Panc1 (cell line): ENCODE results near the gene CEP97. TPM values are rescaled to one million over a fixed set of nuclear protein-coding genes. Genes with fewer than 3 reads are reported as not detected.

Experiments
- ATAC-seq: fragments of 200-7000 bp; cut with Tn5 transposase; 2 replicates; pipeline ENCODE4 v1.9.1; 2020; ENCODE audit warnings: mild to moderate bottlenecking, moderate library complexity
- BruUV-seq: library from RNA; stranded (reverse); fragments of 400-500 nt; replicated peaks from 2 replicates; lab custom pipeline; 2021; lab: Mats Ljungman, UMichigan
- CTCF ChIA-PET: fragments of 300-600 bp; sonication (Branson Sonifier 250); formaldehyde crosslinking; loops from one replicate; lab custom pipeline; 2022; ENCODE audit warnings: antibody characterized with exemption; lab: Charles Lee
- POLR2A ChIA-PET: fragments of 300-600 bp; sonication (Branson Sonifier 250); formaldehyde crosslinking; loops from one replicate; lab custom pipeline; 2022; ENCODE audit warnings: antibody characterized with exemption; lab: Charles Lee
- DNase-seq: peaks from one replicate; pipeline ENCODE4 v3.0.0-alpha.2; 2010; ENCODE audit warnings: low read depth, low spot score
- H3K27ac ChIP-seq: 2 replicates; pipeline ENCODE4 v1.5.1; 2011; ENCODE audit warnings: mild to moderate bottlenecking, low read length, inconsistent platforms
- H3K27me3 ChIP-seq: fragments of 200-500 bp; sonication (Bioruptor generic); 2 replicates; pipeline ENCODE4 v1.6.0; 2014; ENCODE audit warnings: low read length, inconsistent platforms; ENCODE audit not compliant: control insufficient read depth, insufficient read depth
- H3K36me3 ChIP-seq: fragments of 200-500 bp; sonication (Bioruptor generic); 2 replicates; pipeline ENCODE4 v1.5.1; 2014; ENCODE audit warnings: inconsistent platforms, mild to moderate bottlenecking, low read length, moderate library complexity; ENCODE audit not compliant: control insufficient read depth, insufficient read depth
- H3K4me1 ChIP-seq: 2 replicates; pipeline ENCODE4 v1.5.1; 2011; ENCODE audit warnings: inconsistent platforms, mild to moderate bottlenecking, low read length, moderate library complexity; ENCODE audit not compliant: control insufficient read depth, insufficient read depth
- H3K4me3 ChIP-seq, 2 experiments: 2 replicates each; pipeline ENCODE4 v1.5.1; 2011 to 2012; ENCODE audit warnings: low read depth in 2 of 2, low read length in 2 of 2, mild to moderate bottlenecking in 2 of 2, inconsistent platforms in 1 of 2, moderate library complexity in 1 of 2
- H3K9me3 ChIP-seq: fragments of 200-500 bp; sonication (Bioruptor generic); 2 replicates; pipeline ENCODE4 v1.5.1; 2014; ENCODE audit warnings: low read depth, mild to moderate bottlenecking, inconsistent platforms, low read length, moderate library complexity; ENCODE audit not compliant: control insufficient read depth, insufficient read depth
- POLR2AphosphoS5 ChIP-seq: IDR thresholded peaks from 2 replicates; pipeline ENCODE4 v1.6.1; 2012; ENCODE audit warnings: mild to moderate bottlenecking, low read depth, low read length, moderate library complexity
- SIN3A ChIP-seq: IDR thresholded peaks from 2 replicates; pipeline ENCODE4 v1.6.1; 2012; ENCODE audit warnings: low read depth, mild to moderate bottlenecking, low read length, moderate library complexity, borderline replicate concordance; ENCODE audit not compliant: insufficient read depth
- TCF7L2 ChIP-seq: IDR thresholded peaks from 2 replicates; pipeline ENCODE4 v1.6.1; 2011; ENCODE audit warnings: mild to moderate bottlenecking, low read depth, low read length, inconsistent platforms
- in situ Hi-C: cut with HindIII; loops from 2 replicates; pipeline ENCODE4 v1.10.0; 2016; ENCODE audit warnings: low sequenced_read_pairs, low pct_unique_long_range_greater_than_20kb
- intact Hi-C: fragments of 100-400 bp; cut with micrococcal nuclease; formaldehyde crosslinking; loops from one replicate; pipeline ENCODE4 v1.10.0; 2022; ENCODE audit not compliant: unreplicated experiment
- total RNA-seq: library from RNA; stranded (reverse); gene quantifications from one replicate; pipeline ENCODE4 v1.2.1, GENCODE V29; 2021; ENCODE audit not compliant: unreplicated experiment
- TF ChIP-seq, protein P1 (sequence below): fragments of 450-650 bp; IDR thresholded peaks from 2 replicates; pipeline ENCODE4 v1.5.1; 2017; ENCODE audit warnings: mild to moderate bottlenecking
- TF ChIP-seq, protein P2 (sequence below), 2 experiments: IDR thresholded peaks; 2 replicates each; pipeline ENCODE4 v1.6.1; 2011 to 2012; ENCODE audit warnings: low read depth in 2 of 2, control low read depth in 1 of 2, low read length in 1 of 2, mild to moderate bottlenecking in 1 of 2, moderate library complexity in 1 of 2; ENCODE audit not compliant: insufficient read depth in 1 of 2

The CEP97 gene
- total RNA-seq, 1 experiment from 2014 or later, result 17.4 TPM

DNA sequence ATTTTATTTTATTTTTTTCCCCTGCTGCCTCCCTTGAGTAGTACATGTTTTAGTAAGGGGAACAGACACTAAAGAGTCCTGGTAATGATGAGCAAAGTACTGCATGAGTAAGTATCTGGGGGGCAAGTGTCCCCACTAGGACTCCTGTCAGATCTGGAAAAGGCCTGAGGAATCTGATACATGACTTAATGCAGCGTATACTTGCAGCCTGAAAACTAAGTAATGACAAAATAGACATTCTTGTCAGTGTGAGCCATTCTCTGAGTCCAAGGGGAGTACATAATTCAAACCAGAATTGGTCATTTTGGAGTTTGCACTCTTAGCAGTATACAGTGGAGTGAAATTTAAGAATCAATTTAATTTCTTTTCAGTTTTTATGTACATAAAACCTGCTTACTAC, 82.1 kb downstream of the CEP97 start:
- ChIA-PET POLR2A (no interaction called here), CTCF (no interaction called here)
- Histone ChIP-seq H3K27ac (no peak overlapping the region), H3K27me3 (no peaks in the 10 kb centered on the region), H3K36me3 (peaks cover 4% of the 10 kb centered on the region; the same call in 1 of the 2 replicates), H3K4me3 (no peak overlapping the region), H3K9me3 (no peaks in the 10 kb centered on the region), H3K4me1 (no peaks in the 10 kb centered on the region)
- ATAC-seq (no peak), DNase-seq (no peak)
- TF ChIP-seq, protein P1, sequence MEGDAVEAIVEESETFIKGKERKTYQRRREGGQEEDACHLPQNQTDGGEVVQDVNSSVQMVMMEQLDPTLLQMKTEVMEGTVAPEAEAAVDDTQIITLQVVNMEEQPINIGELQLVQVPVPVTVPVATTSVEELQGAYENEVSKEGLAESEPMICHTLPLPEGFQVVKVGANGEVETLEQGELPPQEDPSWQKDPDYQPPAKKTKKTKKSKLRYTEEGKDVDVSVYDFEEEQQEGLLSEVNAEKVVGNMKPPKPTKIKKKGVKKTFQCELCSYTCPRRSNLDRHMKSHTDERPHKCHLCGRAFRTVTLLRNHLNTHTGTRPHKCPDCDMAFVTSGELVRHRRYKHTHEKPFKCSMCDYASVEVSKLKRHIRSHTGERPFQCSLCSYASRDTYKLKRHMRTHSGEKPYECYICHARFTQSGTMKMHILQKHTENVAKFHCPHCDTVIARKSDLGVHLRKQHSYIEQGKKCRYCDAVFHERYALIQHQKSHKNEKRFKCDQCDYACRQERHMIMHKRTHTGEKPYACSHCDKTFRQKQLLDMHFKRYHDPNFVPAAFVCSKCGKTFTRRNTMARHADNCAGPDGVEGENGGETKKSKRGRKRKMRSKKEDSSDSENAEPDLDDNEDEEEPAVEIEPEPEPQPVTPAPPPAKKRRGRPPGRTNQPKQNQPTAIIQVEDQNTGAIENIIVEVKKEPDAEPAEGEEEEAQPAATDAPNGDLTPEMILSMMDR, result no peak
- no peak for TF ChIP-seq TCF7L2
- no peak for TF ChIP-seq POLR2AphosphoS5
- TF ChIP-seq SIN3A, result no peak
- TF ChIP-seq, protein P2, sequence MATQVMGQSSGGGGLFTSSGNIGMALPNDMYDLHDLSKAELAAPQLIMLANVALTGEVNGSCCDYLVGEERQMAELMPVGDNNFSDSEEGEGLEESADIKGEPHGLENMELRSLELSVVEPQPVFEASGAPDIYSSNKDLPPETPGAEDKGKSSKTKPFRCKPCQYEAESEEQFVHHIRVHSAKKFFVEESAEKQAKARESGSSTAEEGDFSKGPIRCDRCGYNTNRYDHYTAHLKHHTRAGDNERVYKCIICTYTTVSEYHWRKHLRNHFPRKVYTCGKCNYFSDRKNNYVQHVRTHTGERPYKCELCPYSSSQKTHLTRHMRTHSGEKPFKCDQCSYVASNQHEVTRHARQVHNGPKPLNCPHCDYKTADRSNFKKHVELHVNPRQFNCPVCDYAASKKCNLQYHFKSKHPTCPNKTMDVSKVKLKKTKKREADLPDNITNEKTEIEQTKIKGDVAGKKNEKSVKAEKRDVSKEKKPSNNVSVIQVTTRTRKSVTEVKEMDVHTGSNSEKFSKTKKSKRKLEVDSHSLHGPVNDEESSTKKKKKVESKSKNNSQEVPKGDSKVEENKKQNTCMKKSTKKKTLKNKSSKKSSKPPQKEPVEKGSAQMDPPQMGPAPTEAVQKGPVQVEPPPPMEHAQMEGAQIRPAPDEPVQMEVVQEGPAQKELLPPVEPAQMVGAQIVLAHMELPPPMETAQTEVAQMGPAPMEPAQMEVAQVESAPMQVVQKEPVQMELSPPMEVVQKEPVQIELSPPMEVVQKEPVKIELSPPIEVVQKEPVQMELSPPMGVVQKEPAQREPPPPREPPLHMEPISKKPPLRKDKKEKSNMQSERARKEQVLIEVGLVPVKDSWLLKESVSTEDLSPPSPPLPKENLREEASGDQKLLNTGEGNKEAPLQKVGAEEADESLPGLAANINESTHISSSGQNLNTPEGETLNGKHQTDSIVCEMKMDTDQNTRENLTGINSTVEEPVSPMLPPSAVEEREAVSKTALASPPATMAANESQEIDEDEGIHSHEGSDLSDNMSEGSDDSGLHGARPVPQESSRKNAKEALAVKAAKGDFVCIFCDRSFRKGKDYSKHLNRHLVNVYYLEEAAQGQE (IDR thresholded peaks at IDR 0.05; ENCODE audit: insufficient read depth in 1 of 2, low read depth in 2 of 2, low read length in 1 of 2), result no peak
- in situ Hi-C loops, result loop anchor here (25.0 kb wide), 1 partner anchor 731 kb away; no protein-coding TSS in a partner anchor
- BruUV-seq, result no TSS peak
- intact Hi-C loops, result no loop called here

DNA sequence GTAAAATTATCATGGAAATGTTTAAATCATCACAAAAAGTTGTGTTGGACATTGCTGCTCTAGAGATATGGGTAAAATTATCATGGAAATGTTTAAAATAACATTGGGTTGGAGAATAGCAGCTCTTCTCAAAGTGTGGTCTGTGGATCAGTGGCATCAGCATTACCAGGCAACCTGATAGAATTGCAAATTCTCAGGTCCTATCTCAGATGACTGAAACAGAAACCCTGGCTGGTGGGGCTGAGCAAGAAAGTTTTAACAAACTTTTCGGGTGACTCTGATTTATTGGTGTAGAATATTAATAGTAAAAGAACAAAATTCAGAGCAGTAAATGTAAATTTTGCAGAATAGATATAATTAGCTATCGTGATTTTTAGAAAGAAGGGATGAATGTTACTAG, 83.5 kb downstream of the CEP97 start:
- POLR2A ChIA-PET, result no interaction called here
- no peak overlapping the region for H3K27ac ChIP-seq
- peaks cover 4% of the 10 kb centered on the region; the same call in 1 of the 2 replicates for H3K36me3 ChIP-seq
- H3K27me3 ChIP-seq, result no peaks in the 10 kb centered on the region
- BruUV-seq, result no TSS peak
- no peak for TF ChIP-seq POLR2AphosphoS5
- no peak for TF ChIP-seq SIN3A
- TF ChIP-seq, protein P2 (IDR thresholded peaks at IDR 0.05; ENCODE audit: insufficient read depth in 1 of 2, low read depth in 2 of 2, low read length in 1 of 2), result no peak
- no peak for TF ChIP-seq TCF7L2
- intact Hi-C loops (loop anchor here (2.0 kb wide), 1 partner anchor 417 kb away; no protein-coding TSS in a partner anchor), in situ Hi-C loops (loop anchor here (25.0 kb wide), 1 partner anchor 729 kb away; no protein-coding TSS in a partner anchor)
- ATAC-seq (no peak), DNase-seq (no peak)
- no peaks in the 10 kb centered on the region for H3K4me1 ChIP-seq
- no peak overlapping the region for H3K4me3 ChIP-seq
- no peaks in the 10 kb centered on the region for H3K9me3 ChIP-seq
- CTCF ChIA-PET, result interaction anchor here (0.5 to 1.6 kb wide), 2 partner anchors 27 to 417 kb away, joined by 3 to 7 read pairs; no protein-coding TSS in a partner anchor
